Stomach smooth muscle (tissue), 2 donors: ENCODE measurements around the gene CILP.

Source experiments
- H3K27ac ChIP-seq: one replicate; pipeline ENCODE4 v1.7.0; 2013; ENCODE audit warnings: mild to moderate bottlenecking, low read length, inconsistent platforms
- H3K27me3 ChIP-seq, 2 donors: one replicate each; pipeline ENCODE4 v1.7.0; 2013; ENCODE audit warnings: low read length in 2 of 2; ENCODE audit not compliant: insufficient read depth in 2 of 2, control insufficient read depth in 1 of 2
- H3K36me3 ChIP-seq, 2 donors: one replicate each; pipeline ENCODE4 v1.7.0; 2013; ENCODE audit warnings: low read length in 2 of 2; ENCODE audit not compliant: control insufficient read depth in 2 of 2, insufficient read depth in 2 of 2
- H3K4me1 ChIP-seq: one replicate; pipeline ENCODE4 v1.7.0; 2013; ENCODE audit warnings: low read length; ENCODE audit not compliant: control insufficient read depth, insufficient read depth
- H3K4me3 ChIP-seq, 2 donors: one replicate each; pipeline ENCODE4 v1.7.0; 2013; ENCODE audit warnings: low read length in 2 of 2
- H3K9ac ChIP-seq, 2 donors: one replicate each; pipeline ENCODE4 v1.7.0; 2013; ENCODE audit warnings: low read length in 2 of 2, mild to moderate bottlenecking in 1 of 2
- H3K9me3 ChIP-seq, 2 donors: one replicate each; pipeline ENCODE4 v1.7.0; 2013; ENCODE audit warnings: low read length in 2 of 2; ENCODE audit not compliant: control insufficient read depth in 2 of 2
- donor health status: healthy.
- donor health status: Pancreatic carcinoma.

CILP gene

GRCh38 chr15:65146438-65146837 is 64.8 kb downstream of the CILP start:
- H3K27ac ChIP-seq, result no peak overlapping the region
- H3K9me3 ChIP-seq, result no peaks in the 10 kb centered on the region

More at GRCh38 chr15:65146438-65146837, 64.8 kb downstream of the CILP start:
- H3K4me1 ChIP-seq, result no peaks in the 10 kb centered on the region
- H3K36me3 ChIP-seq, result peaks cover 4 to 11% of the 10 kb centered on the region in 2 donors
- no peak overlapping the region for H3K4me3 ChIP-seq
- no peak overlapping the region for H3K9ac ChIP-seq
- no peaks in the 10 kb centered on the region for H3K27me3 ChIP-seq
